SU-DHL-6 (cell line): ENCODE data around the gene ABLIM1.

Experiments used
- H2AFZ ChIP-seq: fragments of 200-600 bp; sonication (generic); 2 replicates; pipeline ENCODE4 v1.6.1; 2014; ENCODE audit warnings: low read depth, mild to moderate bottlenecking, moderate library complexity, mixed read lengths, antibody characterized with exemption, low read length; ENCODE audit not compliant: severe bottlenecking
- H3F3A ChIP-seq: fragments of 200-600 bp; shearing (Covaris generic); 2 replicates; pipeline ENCODE4 v1.6.0; 2016; ENCODE audit warnings: antibody characterized with exemption, mild to moderate bottlenecking; ENCODE audit not compliant: insufficient read depth
- H3K27ac ChIP-seq: fragments of 200-600 bp; sonication (generic); 2 replicates; pipeline ENCODE4 v1.5.1; 2016; ENCODE audit warnings: low read depth, mild to moderate bottlenecking, low read length, moderate library complexity, mixed read lengths
- H3K27me3 ChIP-seq: fragments of 200-600 bp; sonication (generic), shearing (Covaris generic); 2 replicates; pipeline ENCODE4 v1.6.0; 2014; ENCODE audit warnings: mild to moderate bottlenecking, low read length
- H3K36me3 ChIP-seq: fragments of 200-600 bp; sonication (generic); 2 replicates; pipeline ENCODE4 v1.6.1; 2014; ENCODE audit warnings: mild to moderate bottlenecking, low read length, mixed read lengths
- H3K4me2 ChIP-seq: fragments of 300-600, 200-600 bp; shearing (Covaris generic), sonication (generic); 2 replicates; pipeline ENCODE4 v1.6.0; 2014; ENCODE audit warnings: low read length, low read depth, mild to moderate bottlenecking; ENCODE audit not compliant: poor library complexity, severe bottlenecking
- H3K4me3 ChIP-seq: fragments of 200-600 bp; sonication (generic); 2 replicates; pipeline ENCODE4 v1.5.1; 2014; ENCODE audit warnings: antibody characterized with exemption, low read length, mild to moderate bottlenecking, mixed read lengths; ENCODE audit not compliant: insufficient read depth, poor library complexity, severe bottlenecking
- H3K79me2 ChIP-seq: fragments of 200-600 bp; sonication (generic); 2 replicates; pipeline ENCODE4 v1.6.1; 2014; ENCODE audit warnings: mild to moderate bottlenecking, low read length, moderate library complexity; ENCODE audit not compliant: insufficient read depth
- H3K9ac ChIP-seq: fragments of 200-600 bp; sonication (generic); 2 replicates; pipeline ENCODE4 v1.7.0; 2014; ENCODE audit warnings: mild to moderate bottlenecking, low read length
- H3K9me2 ChIP-seq: fragments of 200-600 bp; sonication (generic); replicated peaks from 2 replicates; pipeline ENCODE4 v1.6.1; 2014; ENCODE audit warnings: low read length; ENCODE audit not compliant: insufficient read depth
- H3K9me3 ChIP-seq: fragments of 200-600 bp; sonication (generic); 2 replicates; pipeline ENCODE4 v1.6.1; 2014; ENCODE audit warnings: low read length, mixed read lengths; ENCODE audit not compliant: insufficient read depth
- H4K20me1 ChIP-seq: fragments of 200-600 bp; sonication (generic); 2 replicates; pipeline ENCODE4 v1.6.1; 2014; ENCODE audit warnings: low read depth, mild to moderate bottlenecking, antibody characterized with exemption, low read length, moderate library complexity, mixed read lengths
- EZH2phosphoT487 ChIP-seq: fragments of 200-600 bp; sonication (generic), shearing (Covaris generic); conservative IDR thresholded peaks from 2 replicates; pipeline ENCODE4 v1.6.1; 2018; ENCODE audit warnings: mild to moderate bottlenecking, antibody characterized with exemption, low read length, moderate library complexity, mixed read lengths
- TF ChIP-seq, protein P1 (sequence below): fragments of 200-600 bp; sonication (generic); IDR thresholded peaks from one replicate; pipeline ENCODE4 v1.5.1; 2017; ENCODE audit warnings: antibody characterized with exemption, mild to moderate bottlenecking, low read length, moderate library complexity; ENCODE audit not compliant: insufficient read depth, poor library complexity, severe bottlenecking

Gene ABLIM1

DNA sequence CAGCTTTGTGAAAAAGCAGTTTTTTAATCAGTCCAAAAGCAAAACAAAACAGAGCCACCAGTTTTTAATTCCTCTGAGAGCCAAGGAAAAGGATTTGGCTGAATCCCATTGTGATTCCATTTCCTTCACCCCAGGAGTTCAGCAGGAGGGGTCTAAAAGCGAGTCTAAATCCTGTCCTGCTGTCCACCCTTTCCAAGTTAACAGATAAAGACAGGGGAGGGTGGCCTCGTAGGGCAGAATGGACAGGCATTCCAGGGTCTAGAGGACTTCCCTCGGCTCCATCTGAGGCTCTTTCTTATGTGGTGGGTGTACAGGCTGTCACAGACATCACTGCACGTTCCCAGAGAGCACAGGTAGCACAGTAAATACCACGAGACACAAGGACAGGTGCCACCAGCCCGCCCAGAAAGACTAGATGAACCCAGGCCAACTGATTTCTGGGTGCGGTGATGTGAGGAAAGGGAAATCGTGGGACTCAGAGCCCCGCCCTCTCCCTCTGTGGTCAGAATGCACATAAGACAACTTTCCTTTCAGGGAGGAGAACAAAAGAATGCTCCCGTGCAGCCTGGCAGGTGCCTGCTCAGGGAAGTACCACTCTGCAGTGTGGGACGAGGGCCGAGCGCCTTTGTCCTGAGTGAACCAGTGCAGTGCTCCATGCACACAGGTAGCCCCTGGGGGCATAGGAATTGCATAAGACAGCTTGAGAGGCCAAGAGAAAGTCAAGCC lies 119.7 kb downstream of the ABLIM1 start:
- Histone ChIP-seq H3K4me3 (no peak overlapping the region), H2AFZ (no peak overlapping the region), H3K4me2 (no peak overlapping the region)

DNA sequence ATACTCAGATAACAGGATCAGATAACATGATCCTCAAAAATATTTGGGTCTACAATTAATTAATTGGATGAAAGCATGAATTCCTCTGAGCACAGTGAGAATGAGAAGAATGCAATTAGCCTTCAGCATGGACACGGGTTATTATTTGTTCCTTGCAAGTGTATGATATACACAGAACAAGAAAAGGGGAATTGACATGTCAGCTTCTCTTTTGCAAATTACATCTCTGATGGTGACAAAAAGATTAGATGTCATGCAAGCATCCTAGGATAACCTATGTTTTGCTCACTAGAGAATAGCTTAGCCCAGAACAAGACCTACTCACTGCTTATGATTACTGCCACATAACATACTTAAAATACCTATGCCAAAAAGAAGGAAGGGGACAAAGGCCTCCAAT lies 120.3 kb downstream of the ABLIM1 start:
- H3K79me2 ChIP-seq, result no peaks in the 10 kb centered on the region
- no peaks in the 10 kb centered on the region for H3K36me3 ChIP-seq
- no peaks in the 10 kb centered on the region for H3K9me3 ChIP-seq
- H3K27me3 ChIP-seq, result no peaks in the 10 kb centered on the region
- no peak overlapping the region for H3K4me2 ChIP-seq
- no peak overlapping the region for H3K9ac ChIP-seq
- H2AFZ ChIP-seq, result no peak overlapping the region
- H3K4me3 ChIP-seq, result no peak overlapping the region
- no peaks in the 10 kb centered on the region for H3K9me2 ChIP-seq
- H4K20me1 ChIP-seq, result no peaks in the 10 kb centered on the region
- no peaks in the 10 kb centered on the region for H3F3A ChIP-seq
- H3K27ac ChIP-seq, result no peak overlapping the region
- no peak for TF ChIP-seq EZH2phosphoT487
- TF ChIP-seq, protein P1, sequence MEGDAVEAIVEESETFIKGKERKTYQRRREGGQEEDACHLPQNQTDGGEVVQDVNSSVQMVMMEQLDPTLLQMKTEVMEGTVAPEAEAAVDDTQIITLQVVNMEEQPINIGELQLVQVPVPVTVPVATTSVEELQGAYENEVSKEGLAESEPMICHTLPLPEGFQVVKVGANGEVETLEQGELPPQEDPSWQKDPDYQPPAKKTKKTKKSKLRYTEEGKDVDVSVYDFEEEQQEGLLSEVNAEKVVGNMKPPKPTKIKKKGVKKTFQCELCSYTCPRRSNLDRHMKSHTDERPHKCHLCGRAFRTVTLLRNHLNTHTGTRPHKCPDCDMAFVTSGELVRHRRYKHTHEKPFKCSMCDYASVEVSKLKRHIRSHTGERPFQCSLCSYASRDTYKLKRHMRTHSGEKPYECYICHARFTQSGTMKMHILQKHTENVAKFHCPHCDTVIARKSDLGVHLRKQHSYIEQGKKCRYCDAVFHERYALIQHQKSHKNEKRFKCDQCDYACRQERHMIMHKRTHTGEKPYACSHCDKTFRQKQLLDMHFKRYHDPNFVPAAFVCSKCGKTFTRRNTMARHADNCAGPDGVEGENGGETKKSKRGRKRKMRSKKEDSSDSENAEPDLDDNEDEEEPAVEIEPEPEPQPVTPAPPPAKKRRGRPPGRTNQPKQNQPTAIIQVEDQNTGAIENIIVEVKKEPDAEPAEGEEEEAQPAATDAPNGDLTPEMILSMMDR, result no peak

More for the DNA sequence above, 119.7 kb downstream of the ABLIM1 start:
- no peak overlapping the region for H3K27ac ChIP-seq
- H3K9ac ChIP-seq, result no peak overlapping the region
- no peaks in the 10 kb centered on the region for H3K9me3 ChIP-seq
- no peaks in the 10 kb centered on the region for H3K79me2 ChIP-seq
- no peaks in the 10 kb centered on the region for H4K20me1 ChIP-seq
- TF ChIP-seq, protein P1, result no peak
- TF ChIP-seq EZH2phosphoT487, result no peak
- H3F3A ChIP-seq, result no peaks in the 10 kb centered on the region
- no peaks in the 10 kb centered on the region for H3K36me3 ChIP-seq
- no peaks in the 10 kb centered on the region for H3K27me3 ChIP-seq
- H3K9me2 ChIP-seq, result no peaks in the 10 kb centered on the region

DNA sequence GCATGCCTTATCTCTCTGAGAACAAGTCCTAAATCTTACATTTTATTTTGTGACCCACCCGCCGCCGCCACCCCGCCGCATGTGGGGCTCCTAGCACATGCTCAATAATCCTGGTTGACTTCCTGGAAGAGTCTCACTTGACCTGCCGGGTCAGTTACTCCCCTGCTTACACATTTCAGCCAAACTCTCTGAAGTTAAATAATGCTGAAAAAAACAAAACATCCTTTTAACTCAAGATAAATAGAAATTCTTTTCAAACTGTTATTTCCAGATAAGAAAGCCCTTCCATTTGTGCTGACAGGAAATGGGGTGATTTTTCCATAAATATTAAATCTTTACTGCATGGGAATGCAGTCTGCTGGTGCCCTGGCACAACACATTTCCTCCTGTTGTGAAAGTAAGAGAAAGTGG lies 123.5 kb downstream of the ABLIM1 start:
- Histone ChIP-seq H3K9me3 (no peaks in the 10 kb centered on the region), H3K4me3 (no peak overlapping the region), H3K36me3 (no peaks in the 10 kb centered on the region), H3K79me2 (no peaks in the 10 kb centered on the region), H3K27ac (no peak overlapping the region), H4K20me1 (no peaks in the 10 kb centered on the region), H3F3A (no peaks in the 10 kb centered on the region), H3K27me3 (no peaks in the 10 kb centered on the region), H3K4me2 (no peak overlapping the region), H2AFZ (no peak overlapping the region), H3K9me2 (no peaks in the 10 kb centered on the region), H3K9ac (no peak overlapping the region)
- TF ChIP-seq EZH2phosphoT487, result no peak
- TF ChIP-seq, protein P1, result no peak
